Astrocyte of the spinal cord (primary cell): ENCODE results near the gene MYO15B.
A peak's percentile ranks its signal among the peaks of the same experiment; 100 is the strongest.

Source experiments
- DNase-seq: peaks from one replicate; pipeline ENCODE4 v3.0.0; 2011; ENCODE audit warnings: low read depth, low spot score
- H3K4me3 ChIP-seq: 2 replicates; pipeline ENCODE4 v1.5.1; 2011; ENCODE audit warnings: low read depth, mild to moderate bottlenecking, low read length, moderate library complexity
- in situ Hi-C: cut with HindIII; loops from 2 replicates; pipeline ENCODE4 v1.10.0; 2017; ENCODE audit warnings: low sequenced_read_pairs
- TF ChIP-seq, protein P1 (sequence below): IDR thresholded peaks from 2 replicates; pipeline ENCODE4 v1.5.1; 2012; ENCODE audit warnings: low read depth, mild to moderate bottlenecking, low read length, inconsistent platforms

Gene MYO15B

GRCh38 chr17:75658237-75658636 is 70.6 kb downstream of the MYO15B start:
- no peak for DNase-seq
- H3K4me3 ChIP-seq, result no peak overlapping the region
- TF ChIP-seq, protein P1, sequence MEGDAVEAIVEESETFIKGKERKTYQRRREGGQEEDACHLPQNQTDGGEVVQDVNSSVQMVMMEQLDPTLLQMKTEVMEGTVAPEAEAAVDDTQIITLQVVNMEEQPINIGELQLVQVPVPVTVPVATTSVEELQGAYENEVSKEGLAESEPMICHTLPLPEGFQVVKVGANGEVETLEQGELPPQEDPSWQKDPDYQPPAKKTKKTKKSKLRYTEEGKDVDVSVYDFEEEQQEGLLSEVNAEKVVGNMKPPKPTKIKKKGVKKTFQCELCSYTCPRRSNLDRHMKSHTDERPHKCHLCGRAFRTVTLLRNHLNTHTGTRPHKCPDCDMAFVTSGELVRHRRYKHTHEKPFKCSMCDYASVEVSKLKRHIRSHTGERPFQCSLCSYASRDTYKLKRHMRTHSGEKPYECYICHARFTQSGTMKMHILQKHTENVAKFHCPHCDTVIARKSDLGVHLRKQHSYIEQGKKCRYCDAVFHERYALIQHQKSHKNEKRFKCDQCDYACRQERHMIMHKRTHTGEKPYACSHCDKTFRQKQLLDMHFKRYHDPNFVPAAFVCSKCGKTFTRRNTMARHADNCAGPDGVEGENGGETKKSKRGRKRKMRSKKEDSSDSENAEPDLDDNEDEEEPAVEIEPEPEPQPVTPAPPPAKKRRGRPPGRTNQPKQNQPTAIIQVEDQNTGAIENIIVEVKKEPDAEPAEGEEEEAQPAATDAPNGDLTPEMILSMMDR, result no peak
- in situ Hi-C loops, result no loop called here

- TF ChIP-seq, protein P1, result no peak
- no peak overlapping the region for H3K4me3 ChIP-seq
- in situ Hi-C loops, result no loop called here
- no peak for DNase-seq
Observed at GRCh38 chr17:75661531-75661930, 73.9 kb downstream of the MYO15B start.

DNA sequence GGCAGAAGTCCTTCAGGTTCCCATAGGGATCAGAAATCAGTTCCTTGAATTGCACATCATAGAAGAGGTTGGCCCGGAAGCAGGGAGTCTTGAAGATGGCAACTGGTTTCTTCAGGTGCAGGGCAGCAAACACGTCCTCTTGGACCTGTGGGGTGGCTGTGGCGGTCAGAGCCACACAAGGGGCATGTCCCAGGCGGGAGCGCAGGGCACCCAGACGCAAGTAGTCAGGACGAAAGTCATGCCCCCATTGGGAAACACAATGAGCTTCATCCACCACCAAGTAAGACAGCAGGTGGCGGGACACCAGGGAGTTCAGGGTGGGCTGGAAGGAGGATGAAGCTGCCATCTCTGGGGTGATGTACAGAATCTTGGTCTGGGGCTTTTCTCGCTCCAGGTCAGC is 74.9 kb downstream of the MYO15B start:
- no peak for DNase-seq
- in situ Hi-C loops, result no loop called here
- H3K4me3 ChIP-seq, result no peak overlapping the region
- TF ChIP-seq, protein P1, result no peak

- H3K4me3 ChIP-seq, result no peak overlapping the region
- in situ Hi-C loops, result no loop called here
- TF ChIP-seq, protein P1, result no peak
- DNase-seq, result no peak
Observed at GRCh38 chr17:75664099-75664549, 76.5 kb downstream of the MYO15B start.

- peak overlapping the region; percentile 100 for H3K4me3 ChIP-seq
- TF ChIP-seq, protein P1, result no peak
- no peak for DNase-seq
- in situ Hi-C loops, result no loop called here
Observed at GRCh38 chr17:75665981-75666380, 78.4 kb downstream of the MYO15B start.

GRCh38 chr17:75666959-75667790 is 79.6 kb downstream of the MYO15B start, which contains the start of the genes RECQL5 and SAP30BP:
TSS of gene RECQL5 (minus strand) at chr17:75667154. CDS start at chr17:75666557, 597 bp downstream.
TSS of gene SAP30BP (plus strand) at chr17:75667338. CDS start at chr17:75667373, 35 bp downstream.
- TF ChIP-seq, protein P1, result no peak
- DNase-seq, result peak; percentile 99
- H3K4me3 ChIP-seq, result peak within 1 kb of the TSS; percentile 100
- in situ Hi-C loops, result no loop called here
